Measurements from ENCODE around the gene PSORS1C2. TPM values are rescaled to one million over a fixed set of nuclear protein-coding genes. Genes with fewer than 3 reads are reported as not detected.

Gene PSORS1C2
- total and polyA plus RNA-seq, 2 donors (not counting 1 experiment from before 2014, with no cell fraction given), result not detected

- Mint-ChIP-seq H3K27ac (no peak overlapping the region), H3K4me1 (peaks cover 5% of the 10 kb centered on the region), H3K9me3 (ENCODE audit: insufficient read depth) (no peaks in the 10 kb centered on the region), H3K4me3 (no peak overlapping the region), H3K27me3 (peaks cover 45% of the 10 kb centered on the region)
- WGBS (ENCODE audit: insufficient coverage), result 58% methylated on average over 5 of the region's 7 CpGs
- Histone ChIP-seq H3K4me2 (replicated peaks; ENCODE audit: low read depth, low read length, poor library complexity, severe bottlenecking) (no peak overlapping the region), H3K36me3 (replicated peaks in 1 of 2; ENCODE audit: control extremely low read depth in 1 of 2, control insufficient read depth in 1 of 2, extremely low read depth in 1 of 2, insufficient read depth in 2 of 2, low read length in 1 of 2) (no peaks in the 10 kb centered on the region), H2AFZ (ENCODE audit: insufficient read depth, low read depth, low read length, poor library complexity, severe bottlenecking) (no peak overlapping the region), H3K9ac (ENCODE audit: low read length) (no peak overlapping the region), H3K27ac (ENCODE audit: low read length in 2 of 2) (no peak overlapping the region), H3K4me1 (ENCODE audit: control insufficient read depth in 2 of 2, insufficient read depth in 2 of 2, low read length in 2 of 2) (peaks cover 0 to 6% of the 10 kb centered on the region in 2 donors), H3K27me3 (replicated peaks in 1 of 4; ENCODE audit: control extremely low read depth in 1 of 4, control insufficient read depth in 3 of 4, insufficient read depth in 4 of 4, low read length in 3 of 4) (peaks cover 0 to 13% (median 3%) of the 10 kb centered on the region in 4 experiments), H3K79me2 (ENCODE audit: control insufficient read depth, insufficient read depth, low read length) (no peaks in the 10 kb centered on the region), H4K20me1 (ENCODE audit: control insufficient read depth, insufficient read depth, low read length, poor library complexity, severe bottlenecking) (no peaks in the 10 kb centered on the region), H3K4me3 (ENCODE audit: control extremely low read depth in 1 of 5, extremely low read depth in 1 of 5, insufficient read depth in 1 of 5, low read depth in 2 of 5, low read length in 4 of 5) (no peak overlapping the region), H3K9me3 (ENCODE audit: control extremely low read depth in 1 of 3, control insufficient read depth in 2 of 3, insufficient read depth in 1 of 3, low read length in 2 of 3) (no peaks in the 10 kb centered on the region)
- ChIA-PET CTCF (interaction anchor here (0.6 to 0.7 kb wide), 3 partner anchors 12 to 285 kb away, joined by 3 to 4 read pairs (median 3); no protein-coding TSS in a partner anchor), POLR2A (no interaction called here)
- no peak for ATAC-seq (ENCODE audit: low read depth)
- TF ChIP-seq CTCF (IDR thresholded peaks at IDR 0.05) (no peak), EZH2 (IDR thresholded peaks at IDR 0.05; ENCODE audit: borderline replicate concordance, insufficient read depth, low read depth, low read length, poor library complexity, severe bottlenecking) (no peak)
- DNase-seq, result no peak
- intact Hi-C loops (cut with micrococcal nuclease), result no loop called here
These were observed 24.9 kb downstream of the PSORS1C2 start for GRCh38 chr6:31113861-31114540.

- WGBS (ENCODE audit: insufficient coverage), result 82% methylated on average over 1 of the region's 5 CpGs
- peaks cover 0 to 6% of the 10 kb centered on the region in 2 donors for H3K4me1 ChIP-seq (ENCODE audit: control insufficient read depth in 2 of 2, insufficient read depth in 2 of 2, low read length in 2 of 2)
- H3K9me3 ChIP-seq (ENCODE audit: control extremely low read depth in 1 of 3, control insufficient read depth in 2 of 3, insufficient read depth in 1 of 3, low read length in 2 of 3), result no peaks in the 10 kb centered on the region
- ChIA-PET POLR2A (no interaction called here), CTCF (interaction anchor here (1.0 to 1.2 kb wide), 3 partner anchors 10 to 254 kb away, joined by 3 to 4 read pairs (median 3); no protein-coding TSS in a partner anchor)
- Mint-ChIP-seq H3K4me3 (no peak within 1 kb of the TSS), H3K27ac (no peak within 1 kb of the TSS), H3K9me3 (ENCODE audit: insufficient read depth) (no peaks in the 10 kb centered on the region), H3K4me1 (peaks cover 5% of the 10 kb centered on the region), H3K27me3 (peaks cover 41% of the 10 kb centered on the region)
- ATAC-seq (ENCODE audit: low read depth), result no peak
- H3K79me2 ChIP-seq (ENCODE audit: control insufficient read depth, insufficient read depth, low read length), result no peaks in the 10 kb centered on the region
- H4K20me1 ChIP-seq (ENCODE audit: control insufficient read depth, insufficient read depth, low read length, poor library complexity, severe bottlenecking), result no peaks in the 10 kb centered on the region
- no peak for DNase-seq
- H2AFZ ChIP-seq (ENCODE audit: insufficient read depth, low read depth, low read length, poor library complexity, severe bottlenecking), result no peak within 1 kb of the TSS
- H3K27me3 ChIP-seq (replicated peaks in 1 of 4; ENCODE audit: control extremely low read depth in 1 of 4, control insufficient read depth in 3 of 4, insufficient read depth in 4 of 4, low read length in 3 of 4), result peaks cover 0 to 13% (median 3%) of the 10 kb centered on the region in 4 experiments
- no peak within 1 kb of the TSS for H3K4me2 ChIP-seq (replicated peaks; ENCODE audit: low read depth, low read length, poor library complexity, severe bottlenecking)
- H3K9ac ChIP-seq (ENCODE audit: low read length), result no peak within 1 kb of the TSS
- intact Hi-C loops (cut with micrococcal nuclease), result no loop called here
- H3K27ac ChIP-seq (ENCODE audit: low read length in 2 of 2), result no peak within 1 kb of the TSS
- H3K36me3 ChIP-seq (replicated peaks in 1 of 2; ENCODE audit: control extremely low read depth in 1 of 2, control insufficient read depth in 1 of 2, extremely low read depth in 1 of 2, insufficient read depth in 2 of 2, low read length in 1 of 2), result no peaks in the 10 kb centered on the region
- no peak for TF ChIP-seq EZH2 (IDR thresholded peaks at IDR 0.05; ENCODE audit: borderline replicate concordance, insufficient read depth, low read depth, low read length, poor library complexity, severe bottlenecking)
- TF ChIP-seq CTCF (IDR thresholded peaks at IDR 0.05), result no peak
- H3K4me3 ChIP-seq (ENCODE audit: control extremely low read depth in 1 of 5, extremely low read depth in 1 of 5, insufficient read depth in 1 of 5, low read depth in 2 of 5, low read length in 4 of 5), result no peak within 1 kb of the TSS
These were observed 26.4 kb downstream of the PSORS1C2 start, which contains the start of gene C6orf15 for GRCh38 chr6:31112478-31112877. C6orf15 (minus strand) TSS chr6:31112575; CDS start chr6:31112555, 20 bp downstream.
